Parathyroid adenoma (tissue), 2 donors: ENCODE measurements around the gene HIRA.

Experiments
- H2AFZ ChIP-seq: fragments of 300-600 bp; sonication (generic); one replicate; pipeline ENCODE4 v1.7.0; 2017; ENCODE audit warnings: antibody characterized with exemption, mild to moderate bottlenecking
- H3K27ac ChIP-seq: fragments of 300-600 bp; sonication (generic); one replicate; pipeline ENCODE4 v1.7.0; 2017
- H3K27me3 ChIP-seq: fragments of 300-600 bp; sonication (generic); one replicate; pipeline ENCODE4 v1.7.0; 2017; ENCODE audit warnings: low read length; ENCODE audit not compliant: control insufficient read depth, insufficient read depth
- H3K36me3 ChIP-seq: fragments of 300-600 bp; sonication (generic); one replicate; pipeline ENCODE4 v1.7.0; 2017; ENCODE audit warnings: low read length; ENCODE audit not compliant: control insufficient read depth, insufficient read depth
- H3K4me1 ChIP-seq: fragments of 300-600 bp; sonication (generic); one replicate; pipeline ENCODE4 v1.7.0; 2017; ENCODE audit warnings: control low read depth
- H3K4me2 ChIP-seq: fragments of 300-600 bp; sonication (generic); one replicate; pipeline ENCODE4 v1.7.0; 2017; ENCODE audit warnings: low read length
- H3K4me3 ChIP-seq: fragments of 300-600 bp; sonication (generic); one replicate; pipeline ENCODE4 v1.7.0; 2017; ENCODE audit warnings: low read depth, low read length
- H3K79me2 ChIP-seq: fragments of 300-600 bp; sonication (generic); one replicate; pipeline ENCODE4 v1.7.0; 2017; ENCODE audit warnings: control low read depth
- H3K9ac ChIP-seq: fragments of 300-600 bp; sonication (generic); one replicate; pipeline ENCODE4 v1.7.0; 2017; ENCODE audit warnings: mild to moderate bottlenecking
- H3K9me3 ChIP-seq: fragments of 300-600 bp; sonication (generic); one replicate; pipeline ENCODE4 v1.7.0; 2017; ENCODE audit warnings: low read length; ENCODE audit not compliant: control insufficient read depth
- CTCF ChIP-seq: fragments of 300-600 bp; sonication (generic); IDR thresholded peaks from one replicate; pipeline ENCODE4 v1.7.0; 2017; ENCODE audit warnings: antibody characterized with exemption, mild to moderate bottlenecking
- donor health status: primary hyperparathyroidism.

Gene HIRA

GRCh38 chr22:19291218-19291579, 140.3 kb downstream of the HIRA start:
- H3K9ac ChIP-seq: no peak overlapping the region
- H3K9me3 ChIP-seq: no peaks in the 10 kb centered on the region
- no peaks in the 10 kb centered on the region for H3K4me1 ChIP-seq
- peak overlapping the region; percentile 57 for H3K4me3 ChIP-seq
- peak overlapping the region; percentile 83 for H3K4me2 ChIP-seq
- no peak for TF ChIP-seq CTCF
- H3K27me3 ChIP-seq: no peaks in the 10 kb centered on the region
- H3K36me3 ChIP-seq: no peaks in the 10 kb centered on the region
- H2AFZ ChIP-seq: peak overlapping the region; percentile 74
- no peak overlapping the region for H3K27ac ChIP-seq
- H3K79me2 ChIP-seq: no peaks in the 10 kb centered on the region

GRCh38 chr22:19290400-19291217, 140.9 kb downstream of the HIRA start:
- no peaks in the 10 kb centered on the region for H3K36me3 ChIP-seq
- no peak for TF ChIP-seq CTCF
- no peaks in the 10 kb centered on the region for H3K4me1 ChIP-seq
- H3K4me2 ChIP-seq: peak overlapping the region; percentile 83
- no peaks in the 10 kb centered on the region for H3K79me2 ChIP-seq
- H2AFZ ChIP-seq: peak overlapping the region; percentile 74
- peak overlapping the region; percentile 57 for H3K4me3 ChIP-seq
- H3K27ac ChIP-seq: no peak overlapping the region
- no peaks in the 10 kb centered on the region for H3K27me3 ChIP-seq
- no peaks in the 10 kb centered on the region for H3K9me3 ChIP-seq
- no peak overlapping the region for H3K9ac ChIP-seq

- H3K4me1 ChIP-seq: no peaks in the 10 kb centered on the region
Measured at GRCh38 chr22:19289475-19290161, 141.9 kb downstream of the HIRA start.

GRCh38 chr22:19287889-19288288, 143.6 kb downstream of the HIRA start:
- Histone ChIP-seq H3K4me3 (no peak overlapping the region), H3K79me2 (no peaks in the 10 kb centered on the region), H3K27me3 (no peaks in the 10 kb centered on the region), H3K27ac (no peak overlapping the region), H2AFZ (no peak overlapping the region), H3K4me2 (no peak overlapping the region), H3K9me3 (no peaks in the 10 kb centered on the region), H3K9ac (no peak overlapping the region), H3K36me3 (no peaks in the 10 kb centered on the region), H3K4me1 (no peaks in the 10 kb centered on the region)
- no peak for TF ChIP-seq CTCF

More at GRCh38 chr22:19289475-19290161, 141.9 kb downstream of the HIRA start:
- Histone ChIP-seq H3K27ac (no peak overlapping the region), H3K9ac (no peak overlapping the region), H3K36me3 (no peaks in the 10 kb centered on the region), H3K27me3 (no peaks in the 10 kb centered on the region), H3K79me2 (no peaks in the 10 kb centered on the region), H3K4me2 (no peak overlapping the region), H2AFZ (no peak overlapping the region), H3K9me3 (no peaks in the 10 kb centered on the region), H3K4me3 (no peak overlapping the region)
- no peak for TF ChIP-seq CTCF
